ENCODE results near the gene RAB31. TPM values are rescaled to one million over a fixed set of nuclear protein-coding genes. Genes with fewer than 3 reads are reported as not detected.

The RAB31 gene
- polyA plus RNA-seq, 1 experiment: 37.2 TPM

- Histone ChIP-seq H3K36me3 (ENCODE audit: control insufficient read depth, insufficient read depth, low read length) (peaks cover 1% of the 10 kb centered on the region; the same call in 1 of the 2 replicates), H3K27me3 (ENCODE audit: control insufficient read depth, insufficient read depth, low read length) (no peaks in the 10 kb centered on the region), H3K4me3 (ENCODE audit: low read depth, low read length) (no peak overlapping the region)
- DNase-seq (ENCODE audit: low read depth): no peak
- ChIA-PET POLR2A (no interaction called here), CTCF (no interaction called here)
- no peak for TF ChIP-seq CTCF (IDR thresholded peaks at IDR 0.05; ENCODE audit: insufficient read depth, low read depth, low read length)
Observed at GRCh38 chr18:9786631-9787030, 78.5 kb downstream of the RAB31 start.

GRCh38 chr18:9787036-9787435 is 78.9 kb downstream of the RAB31 start:
- TF ChIP-seq CTCF (IDR thresholded peaks at IDR 0.05; ENCODE audit: insufficient read depth, low read depth, low read length): no peak
- ChIA-PET CTCF (no interaction called here), POLR2A (no interaction called here)
- DNase-seq (ENCODE audit: low read depth): no peak
- peaks cover 1% of the 10 kb centered on the region; the same call in 1 of the 2 replicates for H3K36me3 ChIP-seq (ENCODE audit: control insufficient read depth, insufficient read depth, low read length)
- no peak overlapping the region for H3K4me3 ChIP-seq (ENCODE audit: low read depth, low read length)
- H3K27me3 ChIP-seq (ENCODE audit: control insufficient read depth, insufficient read depth, low read length): no peaks in the 10 kb centered on the region

- TF ChIP-seq CTCF (IDR thresholded peaks at IDR 0.05; ENCODE audit: insufficient read depth, low read depth, low read length): no peak
- Histone ChIP-seq H3K4me3 (ENCODE audit: low read depth, low read length) (no peak overlapping the region), H3K36me3 (ENCODE audit: control insufficient read depth, insufficient read depth, low read length) (peaks cover 1% of the 10 kb centered on the region; the same call in 1 of the 2 replicates), H3K27me3 (ENCODE audit: control insufficient read depth, insufficient read depth, low read length) (no peaks in the 10 kb centered on the region)
- ChIA-PET CTCF (no interaction called here), POLR2A (no interaction called here)
- DNase-seq (ENCODE audit: low read depth): no peak
Observed at GRCh38 chr18:9787712-9788111, 79.6 kb downstream of the RAB31 start.

- POLR2A ChIA-PET: no interaction called here
- no peak for DNase-seq (ENCODE audit: low read depth)
- peaks cover 1% of the 10 kb centered on the region; the same call in 1 of the 2 replicates for H3K36me3 ChIP-seq (ENCODE audit: control insufficient read depth, insufficient read depth, low read length)
- no peak overlapping the region for H3K4me3 ChIP-seq (ENCODE audit: low read depth, low read length)
- CTCF ChIA-PET: no interaction called here
- H3K27me3 ChIP-seq (ENCODE audit: control insufficient read depth, insufficient read depth, low read length): no peaks in the 10 kb centered on the region
- TF ChIP-seq CTCF (IDR thresholded peaks at IDR 0.05; ENCODE audit: insufficient read depth, low read depth, low read length): no peak
Observed at GRCh38 chr18:9788140-9788539, 80.0 kb downstream of the RAB31 start.

- ChIA-PET POLR2A (no interaction called here), CTCF (no interaction called here)
- no peak for DNase-seq (ENCODE audit: low read depth)
- H3K27me3 ChIP-seq (ENCODE audit: control insufficient read depth, insufficient read depth, low read length): no peaks in the 10 kb centered on the region
- H3K4me3 ChIP-seq (ENCODE audit: low read depth, low read length): no peak overlapping the region
- no peak for TF ChIP-seq CTCF (IDR thresholded peaks at IDR 0.05; ENCODE audit: insufficient read depth, low read depth, low read length)
- peaks cover 1% of the 10 kb centered on the region; the same call in 1 of the 2 replicates for H3K36me3 ChIP-seq (ENCODE audit: control insufficient read depth, insufficient read depth, low read length)
Observed at GRCh38 chr18:9788860-9789259, 80.8 kb downstream of the RAB31 start.
